Stimulated activated naive CD8-positive, alpha-beta T cell treated with anti-CD3 and anti-CD28 coated beads, Interleukin-15, Interleukin-2, amounts not matched to agents 100 ng/mL and 50 ng/mL, for 24 hours (primary cell): ENCODE results near the gene ZNF487.

Experiments used
- H3K27ac Mint-ChIP-seq: one replicate; pipeline ENCODE4 v1.8.0; 2021; ENCODE audit warnings: mild to moderate bottlenecking, mixed read lengths
- H3K27me3 Mint-ChIP-seq: one replicate; pipeline ENCODE4 v1.8.0; 2021; ENCODE audit warnings: mixed read lengths
- H3K36me3 Mint-ChIP-seq: one replicate; pipeline ENCODE4 v1.8.0; 2021; ENCODE audit warnings: low read depth, mixed read lengths
- H3K4me1 Mint-ChIP-seq: one replicate; pipeline ENCODE4 v1.8.0; 2021; ENCODE audit warnings: low read depth, mixed read lengths
- H3K4me3 Mint-ChIP-seq: one replicate; pipeline ENCODE4 v1.8.0; 2021; ENCODE audit warnings: mild to moderate bottlenecking, mixed read lengths
- H3K9me3 Mint-ChIP-seq: one replicate; pipeline ENCODE4 v1.8.0; 2021; ENCODE audit warnings: mixed read lengths

Gene ZNF487

DNA sequence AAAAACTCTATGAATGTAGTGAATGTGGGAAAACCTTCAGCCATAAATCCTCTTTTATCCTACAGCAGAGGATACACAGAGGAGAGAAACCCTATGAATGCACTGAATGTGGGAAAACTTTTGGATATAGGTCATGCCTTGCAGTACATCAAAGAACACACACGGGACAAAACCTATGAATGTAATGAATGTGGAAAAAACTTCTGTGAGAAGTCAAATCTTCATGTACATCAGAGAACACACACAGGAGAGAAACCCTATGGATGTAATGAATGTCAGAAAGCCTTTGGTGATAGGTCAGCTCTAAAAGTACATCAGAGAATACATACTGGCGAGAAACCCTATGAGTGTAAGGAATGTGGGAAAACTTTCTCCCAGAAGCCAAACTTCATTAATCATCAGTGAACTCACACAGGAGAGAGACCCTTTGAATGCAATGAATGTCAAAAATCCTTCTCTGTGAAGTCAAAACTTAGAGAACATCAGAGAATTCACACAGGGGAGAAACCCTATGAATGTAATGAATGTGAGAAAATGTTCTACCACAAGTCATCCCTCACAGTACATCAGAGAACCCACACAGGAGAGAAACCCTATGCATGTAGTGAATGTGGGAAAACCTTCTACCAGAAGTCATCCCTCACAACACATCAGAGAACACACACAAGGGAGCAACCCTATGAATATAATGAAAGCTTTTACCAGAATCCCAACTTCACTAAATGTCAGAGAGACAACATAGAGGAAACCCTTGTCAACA, 45.6 kb downstream of the ZNF487 start:
- Mint-ChIP-seq H3K9me3 (peaks cover 30% of the 10 kb centered on the region), H3K4me1 (no peaks in the 10 kb centered on the region), H3K4me3 (no peak overlapping the region), H3K36me3 (peaks cover 35% of the 10 kb centered on the region), H3K27ac (no peak overlapping the region), H3K27me3 (no peaks in the 10 kb centered on the region)

- Mint-ChIP-seq H3K4me1 (no peaks in the 10 kb centered on the region), H3K36me3 (no peaks in the 10 kb centered on the region), H3K9me3 (peaks cover 5% of the 10 kb centered on the region), H3K27ac (no peak overlapping the region), H3K4me3 (no peak overlapping the region), H3K27me3 (peaks cover 3% of the 10 kb centered on the region)
These were observed 54.9 kb downstream of the ZNF487 start for GRCh38 chr10:43491855-43492254.

GRCh38 chr10:43502931-43503330, 66.0 kb downstream of the ZNF487 start:
- Mint-ChIP-seq H3K27me3 (no peaks in the 10 kb centered on the region), H3K27ac (no peak overlapping the region), H3K4me3 (no peak overlapping the region), H3K9me3 (no peaks in the 10 kb centered on the region), H3K36me3 (peaks cover 4% of the 10 kb centered on the region), H3K4me1 (no peaks in the 10 kb centered on the region)

DNA sequence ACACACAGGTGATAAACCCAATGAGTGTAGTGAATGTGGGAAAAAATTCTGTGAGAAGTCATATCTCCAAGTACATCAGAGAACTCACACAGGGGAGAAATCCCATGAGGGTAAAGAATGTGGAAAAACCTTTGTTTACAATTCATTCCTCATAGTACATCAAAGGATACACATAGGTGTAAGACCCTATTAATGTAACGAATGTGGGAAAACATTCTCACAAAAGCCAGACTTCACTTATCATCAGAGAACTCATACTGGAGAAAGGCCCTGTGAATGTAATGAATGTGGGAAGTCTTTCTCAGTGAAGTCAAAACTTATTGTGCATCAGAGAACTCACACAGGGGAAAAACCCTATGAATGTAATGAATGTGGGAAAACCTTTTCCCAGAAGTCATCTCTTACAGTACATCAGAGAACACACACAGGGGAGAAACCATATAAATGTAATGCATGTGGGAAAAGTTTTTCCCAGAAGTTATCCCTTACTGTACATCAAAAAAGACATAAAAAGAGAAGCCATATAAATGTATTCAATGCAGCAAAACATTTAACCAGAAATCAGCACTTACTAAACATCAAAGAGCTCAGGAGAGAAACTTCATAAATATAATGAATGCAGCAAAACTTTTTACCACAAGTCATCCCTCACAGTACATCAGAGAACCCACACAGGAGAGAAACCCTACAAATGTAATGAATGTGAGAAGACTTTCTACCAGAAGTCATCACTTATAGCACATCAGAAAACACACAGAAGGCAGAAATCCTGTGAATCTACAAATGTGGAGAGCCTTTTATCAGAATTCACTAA, 87.7 kb downstream of the ZNF487 start:
- H3K27me3 Mint-ChIP-seq: no peaks in the 10 kb centered on the region
- peaks cover 63% of the 10 kb centered on the region for H3K9me3 Mint-ChIP-seq
- H3K27ac Mint-ChIP-seq: no peak overlapping the region
- peaks cover 43% of the 10 kb centered on the region for H3K36me3 Mint-ChIP-seq
- no peaks in the 10 kb centered on the region for H3K4me1 Mint-ChIP-seq
- H3K4me3 Mint-ChIP-seq: no peak overlapping the region
